ENCODE results near the gene P3H4.

DNA sequence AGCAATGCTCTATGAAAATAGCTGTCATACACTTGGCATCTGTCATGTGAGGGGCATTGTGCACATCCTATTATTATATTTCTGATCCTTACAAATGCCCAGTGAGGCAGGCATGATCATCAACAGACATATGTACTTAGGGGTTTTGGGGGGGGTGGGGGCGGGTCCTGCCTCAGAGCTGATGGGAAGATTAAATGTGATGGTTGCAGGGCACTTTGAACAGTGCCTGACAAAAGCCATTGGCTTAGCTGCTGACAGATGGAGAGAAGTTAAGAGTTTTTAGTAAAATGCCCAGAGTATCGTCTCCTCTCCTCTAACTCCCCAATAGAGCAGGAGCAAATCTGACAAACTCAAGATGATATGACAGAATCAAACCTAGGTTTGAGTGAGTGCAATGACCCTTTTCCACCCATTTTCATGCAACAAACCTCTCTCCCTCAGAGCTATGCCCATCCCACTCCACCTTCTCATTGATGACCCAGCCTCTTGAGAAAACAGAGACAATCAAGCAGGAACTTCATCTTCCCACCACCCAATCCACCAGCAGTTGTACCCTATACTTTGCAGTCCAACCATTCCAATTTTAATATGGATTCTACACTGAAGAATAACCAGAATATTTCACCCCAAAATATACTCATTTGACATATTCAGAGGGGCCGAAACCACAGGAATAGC, 48.6 kb upstream of the P3H4 start:
- no peak for TF ChIP-seq POLR2AphosphoS5 (IDR thresholded peaks at IDR 0.05; ENCODE audit: low read depth, low read length)
- TF ChIP-seq TAF1 (IDR thresholded peaks at IDR 0.05; ENCODE audit: borderline replicate concordance, low read depth, low read length) = no peak

Data from GM12892 (cell line).